Hepatocyte (in vitro differentiated cells): Measurements from ENCODE around the gene KRTAP12-4. TPM values are rescaled to one million over a fixed set of nuclear protein-coding genes. Genes with fewer than 3 reads are reported as not detected.
"Not testable (repeated sequence)": the region's sequence is repeated elsewhere in the genome, so short reads cannot be mapped to it uniquely, and the experiment has no call there.

Source experiments
- DNase-seq: peaks from one replicate; pipeline ENCODE4 v3.0.0-alpha.2; 2016; ENCODE audit warnings: low spot score
- H2AFZ ChIP-seq: fragments of 200-600 bp; sonication (generic); 2 replicates; pipeline ENCODE4 v1.6.0; 2016; ENCODE audit warnings: antibody characterized with exemption, mild to moderate bottlenecking
- H3K27ac ChIP-seq: fragments of 200-600 bp; sonication (generic); 2 replicates; pipeline ENCODE4 v1.5.1; 2016; ENCODE audit warnings: mild to moderate bottlenecking
- H3K27me3 ChIP-seq: fragments of 200-600 bp; sonication (generic); 2 replicates; pipeline ENCODE4 v1.6.1; 2016
- H3K36me3 ChIP-seq: fragments of 200-600 bp; sonication (generic); replicated peaks from 2 replicates; pipeline ENCODE4 v1.5.1; 2016; ENCODE audit warnings: low read depth; ENCODE audit not compliant: insufficient read depth
- H3K4me1 ChIP-seq: fragments of 200-600 bp; sonication (generic); 2 replicates; pipeline ENCODE4 v1.5.1; 2016; ENCODE audit warnings: mild to moderate bottlenecking, moderate library complexity; ENCODE audit not compliant: insufficient read depth
- H3K4me2 ChIP-seq: fragments of 200-600 bp; sonication (generic); 2 replicates; pipeline ENCODE4 v1.6.0; 2016
- H3K4me3 ChIP-seq: fragments of 200-600 bp; sonication (generic); 2 replicates; pipeline ENCODE4 v1.5.1; 2016; ENCODE audit warnings: mild to moderate bottlenecking
- H3K79me2 ChIP-seq: fragments of 200-600 bp; sonication (generic); 2 replicates; pipeline ENCODE4 v1.6.0; 2017; ENCODE audit warnings: mild to moderate bottlenecking
- H3K9me2 ChIP-seq: fragments of 200-600 bp; sonication (generic); replicated peaks from 2 replicates; pipeline ENCODE4 v1.6.0; 2017; ENCODE audit warnings: mild to moderate bottlenecking; ENCODE audit not compliant: insufficient read depth
- H3K9me3 ChIP-seq: fragments of 200-600 bp; sonication (generic); 2 replicates; pipeline ENCODE4 v1.5.1; 2016; ENCODE audit warnings: low read depth, mild to moderate bottlenecking
- H4K20me1 ChIP-seq: fragments of 200-600 bp; sonication (generic); 2 replicates; pipeline ENCODE4 v1.6.0; 2016; ENCODE audit warnings: mild to moderate bottlenecking; ENCODE audit not compliant: insufficient read depth, poor library complexity, severe bottlenecking
- EZH2 ChIP-seq: fragments of 200-600 bp; sonication (generic); IDR thresholded peaks from 2 replicates; pipeline ENCODE4 v1.6.1; 2016; ENCODE audit warnings: antibody characterized with exemption, mild to moderate bottlenecking, borderline replicate concordance
- EZH2phosphoT487 ChIP-seq: fragments of 200-600 bp; sonication (generic); IDR thresholded peaks from one replicate; pipeline ENCODE4 v1.6.1; 2018; ENCODE audit warnings: antibody characterized with exemption, mild to moderate bottlenecking, low read depth, moderate library complexity; ENCODE audit not compliant: unreplicated experiment, severe bottlenecking
- WGBS: methylation state at CpG from one replicate; pipeline ENCODE4 v1.1.6; 2016; ENCODE audit warnings: low lambda C conversion rate; ENCODE audit errors: missing lambda C conversion rate; 5-methylcytosine and 5-hydroxymethylcytosine counted together
- polyA plus RNA-seq: library from polyadenylated mRNA; unstranded; fragments of >200 nt; fragmentation: Nextera tagmentation; extraction: Ambion mirVana; gene quantifications from 2 replicates; pipeline ENCODE4 v1.2.1, GENCODE V29; 2016
- small RNA-seq: library from RNA; depleted of rRNA; stranded (forward); fragments of <200 nt; gene quantifications from one replicate; pipeline ENCODE3, GENCODE V24; 2014
- total RNA-seq: library from RNA; depleted of rRNA; stranded (reverse); fragments of >200 nt; gene quantifications from 2 replicates; pipeline ENCODE4 v1.2.3, GENCODE V29; 2014
- TF ChIP-seq, protein P1 (sequence below): fragments of 200-600 bp; sonication (generic); IDR thresholded peaks from 2 replicates; pipeline ENCODE4 v1.5.1; 2016; ENCODE audit warnings: antibody characterized with exemption, mild to moderate bottlenecking; ENCODE audit not compliant: poor library complexity

KRTAP12-4 gene
- total and polyA plus RNA-seq, 2 experiments from 2014 or later, result not detected

DNA sequence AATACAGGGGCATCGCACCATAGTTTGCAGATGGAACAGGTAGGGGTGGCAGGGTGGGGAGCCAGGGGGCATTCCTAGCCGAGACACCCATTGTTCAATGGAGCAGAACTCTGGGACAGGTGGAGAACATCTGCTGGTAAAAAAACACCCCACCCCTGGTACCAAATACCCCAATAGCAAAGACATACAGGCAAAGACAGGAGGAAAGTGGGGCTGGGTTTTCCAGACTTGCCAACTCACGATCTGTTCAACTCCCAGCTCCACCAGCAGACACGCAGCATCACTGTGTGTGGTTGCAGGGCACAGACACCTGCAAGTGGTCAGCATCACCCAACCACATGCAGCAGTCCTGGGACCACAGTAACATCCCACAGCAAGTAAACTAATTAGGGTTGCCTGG is 42.9 kb downstream of the KRTAP12-4 start:
- Histone ChIP-seq H3K36me3 (no peaks in the 10 kb centered on the region), H3K79me2 (no peaks in the 10 kb centered on the region), H3K27ac (no peak overlapping the region), H3K27me3 (no peaks in the 10 kb centered on the region), H3K4me3 (no peak overlapping the region), H3K4me1 (no peaks in the 10 kb centered on the region), H3K9me3 (no peaks in the 10 kb centered on the region), H3K4me2 (no peak overlapping the region), H2AFZ (no peak overlapping the region), H3K9me2 (no peaks in the 10 kb centered on the region), H4K20me1 (no peaks in the 10 kb centered on the region)
- WGBS, result 93% methylated on average over 4 of the region's 4 CpGs
- no peak for DNase-seq
- no peak for TF ChIP-seq EZH2
- TF ChIP-seq, protein P1, sequence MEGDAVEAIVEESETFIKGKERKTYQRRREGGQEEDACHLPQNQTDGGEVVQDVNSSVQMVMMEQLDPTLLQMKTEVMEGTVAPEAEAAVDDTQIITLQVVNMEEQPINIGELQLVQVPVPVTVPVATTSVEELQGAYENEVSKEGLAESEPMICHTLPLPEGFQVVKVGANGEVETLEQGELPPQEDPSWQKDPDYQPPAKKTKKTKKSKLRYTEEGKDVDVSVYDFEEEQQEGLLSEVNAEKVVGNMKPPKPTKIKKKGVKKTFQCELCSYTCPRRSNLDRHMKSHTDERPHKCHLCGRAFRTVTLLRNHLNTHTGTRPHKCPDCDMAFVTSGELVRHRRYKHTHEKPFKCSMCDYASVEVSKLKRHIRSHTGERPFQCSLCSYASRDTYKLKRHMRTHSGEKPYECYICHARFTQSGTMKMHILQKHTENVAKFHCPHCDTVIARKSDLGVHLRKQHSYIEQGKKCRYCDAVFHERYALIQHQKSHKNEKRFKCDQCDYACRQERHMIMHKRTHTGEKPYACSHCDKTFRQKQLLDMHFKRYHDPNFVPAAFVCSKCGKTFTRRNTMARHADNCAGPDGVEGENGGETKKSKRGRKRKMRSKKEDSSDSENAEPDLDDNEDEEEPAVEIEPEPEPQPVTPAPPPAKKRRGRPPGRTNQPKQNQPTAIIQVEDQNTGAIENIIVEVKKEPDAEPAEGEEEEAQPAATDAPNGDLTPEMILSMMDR, result no peak
- TF ChIP-seq EZH2phosphoT487, result no peak

GRCh38 chr21:44610157-44610843 is 44.2 kb downstream of the KRTAP12-4 start:
- DNase-seq, result not testable (repeated sequence)
- WGBS, result 92% methylated on average over 7 of the region's 7 CpGs

DNA sequence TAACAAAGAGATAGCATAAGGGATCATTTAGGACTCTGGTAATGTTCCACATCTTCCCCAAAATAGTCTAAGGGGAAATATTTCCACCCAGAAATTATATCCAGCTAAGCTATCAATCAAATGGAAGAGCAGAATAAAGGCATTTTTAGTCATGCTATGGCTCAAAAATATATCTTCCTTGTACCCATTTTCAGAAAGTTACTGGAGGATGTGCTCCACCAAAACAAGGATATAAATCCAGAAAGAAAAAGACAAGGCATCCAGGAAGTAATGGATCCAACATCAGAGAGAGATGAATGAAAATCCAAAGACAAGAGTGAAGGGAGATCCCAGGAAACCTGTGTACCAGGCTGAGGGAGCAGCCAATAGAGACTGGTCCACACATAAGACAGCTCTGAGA is 45.3 kb downstream of the KRTAP12-4 start:
- no peak overlapping the region for H3K27ac ChIP-seq
- TF ChIP-seq EZH2, result no peak
- TF ChIP-seq, protein P1, result no peak
- TF ChIP-seq EZH2phosphoT487, result no peak
- no peaks in the 10 kb centered on the region for H3K79me2 ChIP-seq
- H3K36me3 ChIP-seq, result no peaks in the 10 kb centered on the region
- no peak for DNase-seq
- H3K9me3 ChIP-seq, result no peaks in the 10 kb centered on the region
- no peak overlapping the region for H3K4me2 ChIP-seq
- H2AFZ ChIP-seq, result no peak overlapping the region
- no peaks in the 10 kb centered on the region for H4K20me1 ChIP-seq
- no peaks in the 10 kb centered on the region for H3K4me1 ChIP-seq
- H3K9me2 ChIP-seq, result no peaks in the 10 kb centered on the region
- no peaks in the 10 kb centered on the region for H3K27me3 ChIP-seq
- H3K4me3 ChIP-seq, result no peak overlapping the region

More at GRCh38 chr21:44610157-44610843, 44.2 kb downstream of the KRTAP12-4 start:
- H3K9me3 ChIP-seq, H3K4me1 ChIP-seq, H3K4me3 ChIP-seq, H3K79me2 ChIP-seq, H3K4me2 ChIP-seq, H4K20me1 ChIP-seq, H3K9me2 ChIP-seq, H2AFZ ChIP-seq, H3K27me3 ChIP-seq, H3K27ac ChIP-seq, H3K36me3 ChIP-seq: not testable (repeated sequence)

DNA sequence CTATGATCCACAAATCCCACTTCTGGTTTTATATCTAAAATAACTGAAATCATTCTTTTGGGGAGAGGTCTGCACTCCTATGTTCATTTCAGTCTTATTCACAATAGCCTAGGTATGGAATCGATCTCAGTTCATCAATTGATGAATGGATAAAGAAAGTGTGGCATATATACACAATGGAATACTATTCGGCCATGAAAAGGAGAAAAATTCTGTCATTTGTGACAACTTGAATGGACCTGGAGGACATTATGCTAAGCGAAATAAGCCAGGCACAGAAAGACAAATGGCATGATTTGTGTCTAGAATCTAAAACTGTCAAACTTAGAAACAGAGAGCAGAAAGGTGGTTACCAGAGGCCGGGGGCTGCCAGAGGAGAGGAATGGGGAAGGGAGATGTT is 48.0 kb downstream of the KRTAP12-4 start:
- H3K4me2 ChIP-seq, result no peak overlapping the region
- WGBS, result 76% methylated on average over 4 of the region's 4 CpGs
- TF ChIP-seq EZH2phosphoT487, result no peak
- TF ChIP-seq, protein P1, result no peak
- no peak for TF ChIP-seq EZH2
- H2AFZ ChIP-seq, result no peak overlapping the region
- no peak overlapping the region for H3K27ac ChIP-seq
- H3K27me3 ChIP-seq, result no peaks in the 10 kb centered on the region
- H3K4me1 ChIP-seq, result no peaks in the 10 kb centered on the region
- no peaks in the 10 kb centered on the region for H3K9me3 ChIP-seq
- H4K20me1 ChIP-seq, result no peaks in the 10 kb centered on the region
- H3K9me2 ChIP-seq, result no peaks in the 10 kb centered on the region
- no peaks in the 10 kb centered on the region for H3K36me3 ChIP-seq
- no peak overlapping the region for H3K4me3 ChIP-seq
- no peaks in the 10 kb centered on the region for H3K79me2 ChIP-seq
- no peak for DNase-seq

Small RNAs within 50 kb of the gene (small RNA-seq; reads per million reads assigned to genes)
- gene KRTAP12-6P, result not detected

Other genes starting within 250 kb of the KRTAP12-4 start
- gene LRRC3, start 199.1 kb downstream of the KRTAP12-4 start, total RNA-seq, result 7.3 and 7.8 TPM in 2 replicates
- 5.6 and 7.2 TPM in 2 replicates for gene LRRC3, start 199.1 kb downstream of the KRTAP12-4 start, polyA plus RNA-seq
- gene KRTAP10-1, start 114.5 kb downstream of the KRTAP12-4 start, total RNA-seq, result not detected in 2 replicates
- not detected in 2 replicates for gene KRTAP10-1, start 114.5 kb downstream of the KRTAP12-4 start, polyA plus RNA-seq
- gene KRTAP10-2, start 103.2 kb downstream of the KRTAP12-4 start, total RNA-seq, result not detected in 2 replicates
- gene KRTAP10-2, start 103.2 kb downstream of the KRTAP12-4 start, polyA plus RNA-seq, result not detected in 2 replicates
- gene KRTAP10-3, start 95.9 kb downstream of the KRTAP12-4 start, total RNA-seq, result not detected in 2 replicates
- gene KRTAP10-3, start 95.9 kb downstream of the KRTAP12-4 start, polyA plus RNA-seq, result not detected in 2 replicates
- gene KRTAP10-4, start 80.9 kb downstream of the KRTAP12-4 start, total RNA-seq, result not detected in 2 replicates
- not detected in 2 replicates for gene KRTAP10-4, start 80.9 kb downstream of the KRTAP12-4 start, polyA plus RNA-seq
- gene KRTAP10-5, start 74.1 kb downstream of the KRTAP12-4 start, total RNA-seq, result not detected in 2 replicates
- gene KRTAP10-5, start 74.1 kb downstream of the KRTAP12-4 start, polyA plus RNA-seq, result not detected in 2 replicates
- not detected in 2 replicates for gene KRTAP10-6, start 62.2 kb downstream of the KRTAP12-4 start, total RNA-seq
- not detected in 2 replicates for gene KRTAP10-6, start 62.2 kb downstream of the KRTAP12-4 start, polyA plus RNA-seq
- gene KRTAP10-7, start 54.1 kb downstream of the KRTAP12-4 start, total RNA-seq, result not detected in 2 replicates
- gene KRTAP10-7, start 54.1 kb downstream of the KRTAP12-4 start, polyA plus RNA-seq, result not detected in 2 replicates
- gene KRTAP10-8, start 42.6 kb downstream of the KRTAP12-4 start, total RNA-seq, result not detected in 2 replicates
- not detected in 2 replicates for gene KRTAP10-8, start 42.6 kb downstream of the KRTAP12-4 start, polyA plus RNA-seq
- gene KRTAP10-9, start 27.6 kb downstream of the KRTAP12-4 start, total RNA-seq, result not detected in 2 replicates
- not detected in 2 replicates for gene KRTAP10-9, start 27.6 kb downstream of the KRTAP12-4 start, polyA plus RNA-seq
- not detected in 2 replicates for gene KRTAP10-10, start 17.3 kb downstream of the KRTAP12-4 start, total RNA-seq
- not detected in 2 replicates for gene KRTAP10-10, start 17.3 kb downstream of the KRTAP12-4 start, polyA plus RNA-seq
- not detected in 2 replicates for gene KRTAP10-11, start 8.2 kb downstream of the KRTAP12-4 start, total RNA-seq
- not detected in 2 replicates for gene KRTAP10-11, start 8.2 kb downstream of the KRTAP12-4 start, polyA plus RNA-seq
- gene KRTAP12-3, start 3.3 kb upstream of the KRTAP12-4 start, total RNA-seq, result not detected in 2 replicates
- gene KRTAP12-3, start 3.3 kb upstream of the KRTAP12-4 start, polyA plus RNA-seq, result not detected in 2 replicates
- not detected in 2 replicates for gene KRTAP12-2, start 12.3 kb upstream of the KRTAP12-4 start, total RNA-seq
- not detected in 2 replicates for gene KRTAP12-2, start 12.3 kb upstream of the KRTAP12-4 start, polyA plus RNA-seq
- not detected in 2 replicates for gene KRTAP12-1, start 27.5 kb upstream of the KRTAP12-4 start, total RNA-seq
- not detected in 2 replicates for gene KRTAP12-1, start 27.5 kb upstream of the KRTAP12-4 start, polyA plus RNA-seq
- not detected in 2 replicates for gene KRTAP10-12, start 42.5 kb upstream of the KRTAP12-4 start, total RNA-seq
- gene KRTAP10-12, start 42.5 kb upstream of the KRTAP12-4 start, polyA plus RNA-seq, result not detected in 2 replicates
- 0.16 TPM in 1 of 2 replicates, not detected in the other for gene TSPEAR, start 56.9 kb upstream of the KRTAP12-4 start, total RNA-seq
- gene TSPEAR, start 56.9 kb upstream of the KRTAP12-4 start, polyA plus RNA-seq, result 0.35 and 0.66 TPM in 2 replicates
- gene UBE2G2, start 147.2 kb upstream of the KRTAP12-4 start, total RNA-seq, result 45.8 and 61.6 TPM in 2 replicates
- gene UBE2G2, start 147.2 kb upstream of the KRTAP12-4 start, polyA plus RNA-seq, result 50.4 and 55.2 TPM in 2 replicates
- gene SUMO3, start 163.4 kb upstream of the KRTAP12-4 start, total RNA-seq, result 68.5 and 77.2 TPM in 2 replicates
- gene SUMO3, start 163.4 kb upstream of the KRTAP12-4 start, polyA plus RNA-seq, result 97.0 and 107 TPM in 2 replicates
- 344 and 348 TPM in 2 replicates for gene PTTG1IP, start 219.0 kb upstream of the KRTAP12-4 start, total RNA-seq
- gene PTTG1IP, start 219.0 kb upstream of the KRTAP12-4 start, polyA plus RNA-seq, result 315 and 362 TPM in 2 replicates